ENCODE measurements around the gene ADGRL2.
"Not testable (repeated sequence)": the region's sequence is repeated elsewhere in the genome, so short reads cannot be mapped to it uniquely, and the experiment has no call there.

Gene ADGRL2

DNA sequence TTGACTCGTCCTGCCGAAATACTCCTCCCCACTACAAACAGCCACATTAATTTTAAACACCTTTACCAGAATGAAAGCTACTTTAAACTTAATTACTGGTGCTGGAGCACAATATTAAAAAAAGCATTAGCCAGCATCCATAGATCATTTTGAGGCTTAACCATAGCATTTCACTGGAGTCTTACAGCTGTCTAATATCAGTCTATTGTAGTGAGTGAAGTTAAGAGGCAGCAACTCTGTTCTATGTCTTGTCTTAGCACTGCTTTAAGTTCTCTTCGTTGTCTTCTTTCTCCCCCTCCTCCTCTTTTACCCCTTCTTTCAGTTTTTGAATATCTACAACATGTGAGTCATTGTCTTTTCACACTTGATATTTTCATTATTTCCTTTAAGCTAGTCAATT lies 49.3 kb downstream of the ADGRL2 start:
- DNase-seq = no peak

DNA sequence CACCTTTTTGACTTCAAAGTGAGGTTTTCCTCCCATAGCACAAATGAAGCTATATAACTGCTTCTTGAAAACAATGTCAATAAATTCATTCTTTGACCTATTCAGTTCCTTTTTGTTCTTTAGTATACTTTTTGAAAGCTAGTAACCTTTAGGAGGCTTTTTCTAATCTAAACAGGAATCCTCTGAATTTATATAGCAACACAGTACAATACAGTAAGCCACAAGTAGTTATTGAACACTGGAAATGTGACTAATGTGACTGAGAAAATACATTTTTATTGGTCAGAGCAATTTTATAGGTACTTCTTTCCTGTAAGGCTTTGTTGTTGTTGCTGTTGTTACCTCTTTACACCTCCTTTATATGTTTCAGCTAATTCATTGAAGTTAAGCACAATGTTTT lies 49.8 kb downstream of the ADGRL2 start:
- DNase-seq = no peak

DNA sequence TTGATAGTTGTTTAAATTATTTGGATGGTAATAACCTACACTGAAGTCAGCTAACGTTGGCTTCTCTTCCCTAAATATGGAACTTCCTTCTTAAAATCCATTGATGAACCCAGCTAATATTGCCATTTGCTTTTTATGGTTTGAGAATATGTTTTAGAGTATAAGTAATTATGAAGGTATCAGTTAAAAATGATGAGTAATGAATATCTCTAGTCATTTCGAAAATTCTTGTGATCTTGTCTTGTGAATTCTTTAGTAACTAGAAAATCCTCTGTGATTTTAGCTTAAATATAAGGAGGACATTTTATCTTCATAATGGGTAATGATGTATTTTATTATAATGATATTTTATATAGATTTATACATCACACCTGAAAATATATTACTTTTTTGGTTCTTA lies 50.5 kb downstream of the ADGRL2 start:
- DNase-seq = no peak

DNA sequence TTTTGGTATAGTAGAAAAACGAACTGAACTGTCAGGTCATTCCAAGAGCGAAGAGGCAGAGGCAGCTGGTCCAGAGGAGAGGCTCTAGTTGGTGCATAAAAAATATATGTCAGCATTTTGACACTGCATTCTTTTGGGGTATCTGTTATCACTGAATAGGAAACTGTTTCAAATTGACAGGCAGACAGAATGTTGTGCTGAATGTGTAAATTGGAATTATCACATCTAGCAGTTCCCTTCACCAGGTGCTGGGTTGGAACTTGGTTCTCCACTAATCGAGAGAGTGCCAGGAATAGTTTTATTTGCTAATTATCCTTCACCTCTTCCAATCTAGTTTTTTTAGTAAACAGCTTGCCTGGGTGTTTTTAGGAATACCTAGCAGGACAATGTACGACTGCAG lies 52.2 kb downstream of the ADGRL2 start:
- DNase-seq = no peak

DNA sequence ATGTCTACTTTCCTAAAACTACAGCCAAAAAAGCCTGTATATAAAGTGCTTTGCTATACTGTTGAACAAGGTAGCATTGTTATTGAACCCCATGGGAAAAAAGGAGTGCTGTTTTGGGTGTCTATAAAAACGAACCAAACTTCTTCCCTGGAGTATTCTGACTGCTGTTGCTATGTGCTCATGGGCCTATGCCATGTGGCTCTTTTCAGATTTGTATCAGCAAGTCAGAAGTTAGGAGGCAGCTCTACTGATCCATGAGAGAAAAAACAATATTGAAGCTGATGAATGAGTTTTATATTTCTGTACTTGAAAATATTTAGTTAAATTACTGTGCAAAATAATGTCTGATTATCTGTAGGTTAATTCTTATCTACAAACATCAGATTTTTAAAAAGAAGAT lies 66.5 kb downstream of the ADGRL2 start:
- no peak for DNase-seq

DNA sequence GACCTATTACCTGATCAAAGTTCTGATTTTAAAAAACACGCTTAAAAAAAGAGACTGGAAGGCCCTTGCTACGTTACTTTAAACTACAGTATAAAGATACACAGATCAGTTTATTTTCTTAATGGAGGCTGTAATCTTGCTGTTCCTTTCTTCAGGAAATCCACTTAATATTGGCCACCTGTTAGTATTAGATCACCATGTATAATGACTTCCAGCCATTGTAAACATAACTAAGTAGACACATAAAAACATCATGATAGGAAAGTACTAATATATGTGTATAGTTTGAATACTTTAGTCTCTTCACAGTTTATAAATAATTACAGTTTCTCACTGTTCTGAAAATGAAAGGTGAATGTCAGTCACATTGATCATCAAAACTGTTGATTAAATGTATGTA lies 68.6 kb downstream of the ADGRL2 start:
- DNase-seq = no peak

DNA sequence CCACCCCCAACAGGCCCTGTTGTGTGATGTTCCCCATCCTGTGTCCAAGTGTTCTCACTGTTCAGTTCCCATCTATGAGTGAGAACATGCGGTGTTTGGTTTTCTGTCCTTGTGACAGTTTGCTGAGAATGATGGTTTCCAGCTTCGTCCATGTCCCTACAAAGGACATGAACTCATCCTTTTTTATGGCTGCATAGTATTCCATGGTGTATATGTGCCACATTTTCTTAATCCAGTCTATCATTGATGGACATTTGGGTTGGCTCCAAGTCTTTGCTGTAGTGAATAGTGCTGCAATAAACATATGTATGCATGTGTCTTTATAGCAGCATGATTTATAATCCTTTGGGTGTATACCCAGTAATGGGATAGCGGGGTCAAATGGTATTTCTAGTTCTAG lies 70.4 kb downstream of the ADGRL2 start:
- not testable (repeated sequence) for DNase-seq

DNA sequence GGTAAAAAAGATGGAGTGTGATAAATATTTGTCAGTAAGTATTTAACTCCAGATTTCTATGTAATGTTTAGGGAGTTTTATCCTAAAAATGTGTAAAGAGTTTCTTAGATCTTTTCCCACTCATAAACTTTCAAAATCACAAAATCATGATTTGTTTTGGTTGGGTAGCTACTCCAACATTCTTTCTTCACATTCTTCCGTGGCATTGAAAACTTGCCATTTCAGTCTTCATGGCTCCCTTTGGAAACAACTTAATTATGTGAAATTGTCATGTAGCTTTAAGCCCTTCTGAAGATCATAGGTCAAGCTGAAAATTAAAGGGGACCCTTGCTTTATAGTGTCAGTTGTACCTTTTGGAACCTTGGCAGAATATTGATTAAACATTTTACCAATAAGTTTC lies 73.2 kb downstream of the ADGRL2 start:
- no peak for DNase-seq

DNA sequence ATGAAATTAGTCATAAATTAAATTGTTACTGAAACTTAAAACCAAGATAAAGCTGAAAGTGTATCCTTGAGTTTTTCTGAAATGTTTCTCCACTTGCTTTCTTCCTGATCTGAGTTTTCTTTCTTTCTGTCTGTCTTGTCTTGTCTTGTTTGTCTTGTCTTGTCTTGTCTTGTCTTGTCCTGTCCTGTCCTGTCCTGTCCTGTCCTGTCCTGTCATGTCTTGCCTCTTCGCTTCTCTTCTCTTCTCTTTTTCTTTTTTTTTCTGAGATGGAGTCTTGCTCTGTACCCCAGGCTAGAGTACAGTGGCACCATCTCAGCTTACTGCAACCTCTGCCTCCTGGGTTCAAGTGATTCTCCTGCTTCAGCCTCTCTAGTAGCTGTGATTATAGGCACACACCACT lies 73.7 kb downstream of the ADGRL2 start:
- DNase-seq = no peak

DNA sequence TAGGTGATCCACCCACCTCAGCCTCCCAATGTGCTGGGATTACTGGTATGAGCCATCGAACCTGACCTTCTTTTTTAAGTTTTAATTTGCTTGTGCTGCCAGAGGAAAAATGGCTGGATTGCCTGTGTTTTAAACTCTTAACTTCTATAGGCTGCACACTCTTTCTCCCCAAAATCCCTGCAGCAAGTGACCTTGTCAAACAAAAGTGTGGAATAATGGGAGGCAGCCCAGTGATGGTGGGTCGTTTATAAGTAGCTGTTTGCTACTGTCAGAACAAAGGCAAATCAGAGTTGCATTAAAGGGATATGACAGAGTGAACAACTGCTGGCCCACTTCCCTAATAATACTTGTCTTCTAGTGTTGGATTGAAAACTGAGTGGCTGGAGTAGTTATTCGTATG lies 74.2 kb downstream of the ADGRL2 start:
- DNase-seq = no peak

DNA sequence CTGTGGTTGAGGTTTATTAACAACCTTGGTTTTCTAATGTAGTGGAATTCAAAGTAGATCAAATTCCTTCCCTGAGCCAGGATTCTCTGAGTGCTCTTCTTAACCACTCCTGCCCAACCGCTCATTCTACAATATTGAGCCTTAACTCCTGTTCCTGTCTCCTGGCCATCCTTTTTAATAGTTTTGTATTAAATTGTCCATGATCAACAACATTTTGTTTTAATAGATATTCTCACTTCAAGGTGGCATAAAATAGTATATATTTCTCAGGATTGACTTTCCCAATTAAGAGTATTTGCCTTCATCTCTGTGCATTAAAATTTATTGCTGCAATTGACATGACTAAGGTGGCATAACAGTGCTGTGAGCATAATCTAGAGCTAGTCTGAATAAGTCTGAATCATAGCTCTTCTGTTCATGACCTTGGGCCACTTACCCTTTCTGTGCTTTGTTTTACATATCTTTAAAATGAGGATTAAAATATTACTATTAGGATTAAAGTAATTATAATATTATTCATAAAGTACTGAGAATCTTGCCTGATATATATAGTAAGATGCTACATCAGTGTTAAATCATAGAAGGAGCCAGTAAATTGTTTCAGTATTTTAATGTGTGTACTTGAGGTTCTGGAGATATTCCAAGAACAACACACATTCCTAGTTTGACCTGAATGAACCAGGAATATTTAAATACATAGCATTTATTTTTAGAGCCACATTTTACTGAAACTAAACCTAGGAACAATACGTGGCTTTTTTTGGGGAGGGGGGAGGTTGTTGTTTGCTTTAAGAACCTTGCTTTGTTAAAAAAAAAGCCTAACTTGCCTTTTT lies 76.4 kb downstream of the ADGRL2 start:
- no peak for DNase-seq

DNA sequence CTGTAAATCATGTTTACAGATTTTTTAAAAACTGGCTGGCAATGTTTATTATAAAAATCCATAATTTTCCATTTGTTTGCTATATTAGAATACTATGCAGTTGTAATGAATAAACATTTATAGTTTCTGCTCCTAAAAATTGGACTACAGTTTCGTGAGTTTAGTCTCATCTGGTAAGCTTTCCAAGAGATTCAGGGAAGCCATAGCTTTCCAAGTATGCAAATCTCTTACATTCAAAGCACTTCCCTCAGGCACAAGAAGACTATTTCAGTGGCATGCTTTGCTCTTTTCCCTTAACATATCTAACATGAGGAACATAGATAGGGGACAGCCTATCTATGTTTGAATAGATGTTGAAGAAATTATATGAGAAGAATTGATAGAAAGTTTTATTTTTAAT lies 77.2 kb downstream of the ADGRL2 start:
- DNase-seq = no peak

DNA sequence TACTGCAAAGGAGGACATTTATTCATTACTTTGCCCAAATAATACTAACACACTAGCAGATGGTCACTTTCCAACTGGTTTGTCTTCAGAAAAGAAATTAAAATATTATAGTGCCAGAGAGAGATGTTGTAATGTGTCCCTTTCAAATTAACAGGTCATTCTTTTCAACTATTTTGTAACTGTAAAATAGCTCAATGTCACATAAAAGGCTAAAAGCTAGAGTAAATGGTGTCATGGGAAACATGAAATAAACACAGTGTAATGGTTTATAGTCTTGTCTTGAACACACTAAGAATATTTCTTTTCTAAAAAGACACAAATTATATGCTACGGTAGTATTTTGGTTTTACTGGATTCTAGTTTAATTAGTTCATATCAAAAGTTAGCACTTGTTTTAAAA lies 77.8 kb downstream of the ADGRL2 start:
- no peak for DNase-seq

DNA sequence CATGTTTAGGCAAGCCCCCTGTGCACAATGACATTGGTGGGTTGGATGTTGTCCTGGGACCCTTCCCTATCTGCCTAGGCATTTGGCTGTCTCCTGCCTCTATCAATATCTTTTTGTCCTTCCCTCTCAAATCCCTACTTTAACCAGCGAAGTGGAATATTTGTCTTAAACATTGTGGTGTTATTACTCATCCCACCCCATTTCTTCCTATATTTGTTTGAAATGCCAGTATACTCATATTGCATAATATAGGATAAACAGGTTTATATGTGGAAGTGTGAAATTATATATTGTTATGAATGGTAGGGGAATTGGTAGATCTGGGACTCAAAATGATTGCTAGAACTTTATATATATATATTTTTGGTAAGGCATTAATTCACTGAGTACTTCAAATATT lies 80.0 kb downstream of the ADGRL2 start:
- no peak for DNase-seq

DNA sequence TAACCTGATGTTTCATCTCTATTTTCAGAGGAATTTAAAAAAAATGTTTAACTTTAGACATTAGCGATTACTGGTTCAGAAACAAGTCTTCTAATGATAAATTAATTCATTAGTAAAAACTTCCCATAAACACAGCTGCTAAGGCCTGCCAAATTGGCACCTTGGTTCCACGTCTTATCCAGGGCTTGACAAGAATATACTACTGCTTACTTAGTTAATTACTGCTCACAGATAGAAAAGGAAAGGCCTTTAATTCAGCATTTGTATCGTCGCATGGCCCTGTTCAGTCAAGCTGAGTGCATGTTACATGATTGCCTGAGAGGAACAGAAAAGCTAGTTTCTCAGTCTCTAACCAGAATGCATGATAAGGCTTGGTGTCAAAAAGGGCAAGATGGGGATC lies 84.6 kb downstream of the ADGRL2 start:
- DNase-seq = no peak

DNA sequence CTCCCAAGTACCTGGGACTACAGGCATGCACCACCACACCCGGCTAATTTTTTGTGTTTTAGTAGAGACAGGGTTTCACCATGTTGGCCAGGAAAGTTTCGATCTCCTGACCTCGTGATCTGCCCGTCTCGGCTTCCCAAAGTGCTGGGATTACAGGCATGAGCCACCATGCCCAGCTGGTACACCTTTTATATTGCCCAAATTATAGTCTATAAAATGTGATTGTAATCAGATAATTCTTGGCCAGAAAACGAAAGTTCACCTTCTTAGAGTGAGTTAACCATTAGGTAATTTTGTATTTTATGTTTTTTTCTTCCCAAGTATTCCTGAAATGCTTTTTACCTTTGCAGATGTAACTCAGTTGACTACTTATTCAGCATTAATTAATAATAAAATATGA lies 85.6 kb downstream of the ADGRL2 start:
- not testable (repeated sequence) for DNase-seq

DNA sequence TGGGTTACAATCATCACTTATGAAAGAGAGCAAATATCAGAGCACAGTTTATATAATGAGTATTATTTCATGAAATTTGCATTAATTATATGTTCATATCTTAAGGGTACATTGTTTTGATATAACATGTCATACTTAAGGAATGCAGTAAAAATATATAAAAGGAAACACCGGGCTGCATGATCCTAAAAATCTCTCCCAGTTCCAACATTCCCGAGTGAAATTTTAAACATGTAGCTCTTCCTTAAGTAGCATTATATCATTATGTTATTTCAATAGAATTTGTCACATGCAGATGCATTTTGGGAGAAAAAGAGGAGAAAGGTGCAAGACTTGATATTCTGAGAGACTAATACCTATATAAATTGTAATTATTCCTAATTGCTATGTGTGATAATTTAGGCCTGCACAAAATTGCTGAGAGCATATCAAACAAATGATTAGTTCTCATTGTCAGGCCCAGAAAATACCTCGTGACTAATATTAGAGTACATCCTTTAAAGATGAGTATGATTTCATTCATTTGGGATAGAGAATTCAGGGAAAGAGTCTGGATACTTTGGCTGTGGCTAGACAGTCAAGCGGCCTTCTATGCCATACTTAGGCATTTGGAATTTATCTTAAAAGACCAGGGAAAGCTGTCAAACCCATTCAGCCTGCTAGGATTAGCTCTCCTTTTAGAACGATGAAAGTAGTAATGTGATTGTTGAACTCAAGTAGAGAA lies 86.8 kb downstream of the ADGRL2 start:
- DNase-seq = no peak

DNA sequence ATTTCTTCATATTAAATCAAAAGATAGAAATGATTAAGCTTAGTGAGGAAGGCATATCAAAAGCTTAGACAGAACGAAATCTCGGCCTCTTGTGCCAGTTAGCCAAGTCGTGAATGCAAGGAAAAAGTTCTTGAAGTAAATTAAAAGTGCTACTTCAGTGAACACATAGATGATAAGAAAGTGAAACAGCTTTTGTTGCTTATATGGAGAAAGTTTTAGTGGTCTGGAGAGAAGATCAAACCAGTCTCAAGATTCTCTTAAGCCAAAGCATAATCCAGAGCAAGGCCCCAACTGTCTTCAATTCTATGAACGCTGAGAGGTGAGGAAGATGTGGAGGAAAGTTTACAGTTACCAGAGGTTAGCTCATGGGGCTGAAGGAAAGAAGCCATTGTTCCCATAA lies 88.4 kb downstream of the ADGRL2 start:
- DNase-seq = no peak

DNA sequence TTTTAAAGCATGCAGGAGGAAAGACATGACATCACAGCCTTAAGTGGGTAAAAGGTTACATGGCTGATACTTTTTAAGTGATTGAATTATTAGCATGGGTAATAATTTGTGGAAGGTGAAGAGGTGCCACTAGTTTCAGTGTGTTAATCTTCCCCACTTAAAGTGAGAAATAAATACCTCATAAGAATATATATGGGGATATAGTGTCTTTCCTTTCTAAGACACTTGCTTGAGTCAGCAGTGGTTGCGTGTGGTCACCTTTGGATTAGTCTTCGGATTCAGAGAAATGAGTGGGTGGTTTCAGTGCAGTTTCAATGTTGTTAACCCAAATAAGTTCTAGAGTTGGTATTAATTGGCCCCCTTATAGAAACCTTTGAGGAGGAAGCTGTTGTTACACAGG lies 94.1 kb downstream of the ADGRL2 start:
- no peak for DNase-seq

DNA sequence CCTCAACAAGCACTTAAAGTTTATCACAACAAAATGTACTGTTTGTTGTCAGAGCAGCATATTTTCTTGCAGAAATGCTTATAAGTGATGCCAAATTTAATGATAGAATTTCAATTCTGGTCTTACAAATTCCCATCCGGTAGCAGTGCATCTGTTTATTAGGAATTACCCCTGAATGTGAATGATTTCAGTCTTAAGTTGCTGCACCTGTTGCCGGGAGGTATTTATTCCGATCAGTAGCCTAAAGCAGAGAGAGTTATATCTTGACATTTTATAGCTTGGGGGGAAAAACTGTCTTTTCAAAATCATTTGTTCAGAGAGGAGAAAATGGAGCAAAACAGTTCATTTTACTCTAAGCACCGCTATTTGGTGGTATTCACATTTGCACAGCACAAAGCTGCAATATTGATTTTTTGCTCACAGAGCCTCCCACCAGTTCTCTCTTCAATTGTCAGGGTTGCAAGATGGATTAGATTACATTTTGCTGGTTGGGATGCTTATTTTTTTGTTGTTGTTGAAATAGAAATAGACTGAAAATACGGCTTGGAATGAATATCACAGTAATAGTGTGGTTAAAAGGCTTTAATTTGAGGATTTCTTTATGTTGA lies 98.6 kb downstream of the ADGRL2 start:
- DNase-seq = no peak

DNA sequence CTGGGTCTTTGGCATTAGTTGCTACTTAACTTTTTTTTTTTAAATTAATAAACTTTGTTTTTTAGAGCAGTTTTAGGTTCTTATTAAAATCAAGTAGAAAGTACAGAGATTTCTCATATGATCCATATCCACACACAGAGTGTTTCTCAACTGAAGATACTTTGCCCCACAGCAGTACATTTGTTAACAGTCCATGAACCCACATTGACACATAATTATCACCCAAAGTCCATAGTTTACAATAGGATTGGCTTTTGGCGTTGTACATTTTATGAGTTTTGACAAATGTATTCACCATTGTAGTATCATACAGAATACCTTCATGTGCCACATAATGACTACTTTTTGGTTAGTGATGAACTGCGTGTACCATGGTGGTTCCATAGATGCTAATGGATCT lies 106.8 kb downstream of the ADGRL2 start:
- no peak for DNase-seq

DNA sequence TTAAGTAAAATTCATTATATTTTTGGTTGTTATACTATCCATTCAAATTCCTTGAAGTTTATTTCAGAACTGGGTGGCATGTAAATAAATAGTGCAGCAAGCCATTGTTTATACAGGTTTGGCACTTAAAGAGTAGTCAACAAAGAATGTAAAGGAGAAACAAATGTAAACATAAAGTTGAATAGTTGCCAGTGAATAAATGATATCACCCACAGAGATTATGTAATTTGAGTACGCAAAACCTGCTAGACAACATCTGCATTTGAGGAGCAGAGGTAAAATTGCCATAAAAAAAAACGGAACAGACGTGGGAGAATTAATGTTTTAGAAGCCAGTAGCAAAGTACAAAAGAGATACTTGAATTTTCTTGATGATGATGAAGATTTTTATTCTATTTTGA lies 111.6 kb downstream of the ADGRL2 start:
- DNase-seq = no peak

DNA sequence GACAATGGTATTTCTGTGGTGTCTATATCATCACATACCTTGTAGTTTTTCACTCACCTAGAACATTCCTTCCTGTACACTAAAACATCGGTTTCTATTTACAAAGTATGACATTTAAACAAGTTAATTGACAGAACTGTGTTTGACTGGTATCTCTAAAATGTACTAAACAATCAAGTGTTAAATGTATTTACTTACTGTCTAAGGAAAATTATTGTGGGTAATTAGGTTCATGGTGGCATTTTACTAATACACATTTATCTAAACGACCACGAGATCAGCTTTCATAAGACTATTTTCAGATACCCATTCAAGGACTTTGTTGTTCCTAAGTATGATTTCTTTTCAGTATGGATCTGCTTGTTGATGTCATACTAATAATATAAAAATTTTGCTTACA lies 115.2 kb downstream of the ADGRL2 start:
- DNase-seq = no peak

DNA sequence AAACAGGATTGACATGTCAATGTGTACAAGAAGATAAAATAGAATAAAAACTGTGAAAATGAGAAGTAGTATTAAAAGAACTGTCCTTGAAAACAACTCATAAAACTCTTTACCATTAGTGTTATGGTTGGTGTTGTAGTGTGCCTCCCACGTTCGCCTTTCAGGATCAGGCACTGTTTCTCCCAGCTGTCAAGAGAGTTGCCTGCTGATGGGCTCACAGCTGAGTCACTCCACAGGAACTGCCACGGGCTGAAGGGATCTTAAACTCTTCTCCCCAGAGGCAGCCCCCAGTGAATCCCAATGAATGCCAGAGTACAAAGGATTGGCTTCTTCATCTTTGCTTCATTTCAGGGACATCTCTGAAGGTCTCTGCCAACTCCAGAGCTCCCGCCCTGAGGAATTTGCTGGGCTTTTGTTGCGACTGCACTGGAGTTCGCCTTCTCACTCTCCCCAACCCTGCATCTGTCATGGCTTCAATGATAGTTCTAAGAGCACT lies 119.6 kb downstream of the ADGRL2 start:
- DNase-seq = no peak
